GM12878 (cell line): ENCODE measurements around the gene AMDHD2. TPM values are rescaled to one million over a fixed set of nuclear protein-coding genes. Genes with fewer than 3 reads are reported as not detected.
"Not testable (repeated sequence)": the region's sequence is repeated elsewhere in the genome, so short reads cannot be mapped to it uniquely, and the experiment has no call there.

Source experiments
- ATAC-seq: fragments of 200-7000 bp; cut with Tn5 transposase; 3 replicates; pipeline ENCODE4 v1.9.1; 2020; ENCODE audit warnings: mild to moderate bottlenecking, moderate library complexity
- BruUV-seq: library from RNA; stranded (reverse); fragments of 400-500 nt; replicated peaks from 2 replicates; lab custom pipeline; 2021; lab: Mats Ljungman, UMichigan
- CTCF ChIA-PET: fragments of 300-600 bp; sonication (Branson Sonifier 250); formaldehyde crosslinking; extraction: SDS; loops from one replicate; lab custom pipeline; 2021; ENCODE audit warnings: inconsistent platforms; lab: Yijun Ruan, JAX
- POLR2A ChIA-PET: fragments of 350-600 bp; formaldehyde crosslinking; extraction: SDS; loops from one replicate; lab custom pipeline; 2021; ENCODE audit warnings: inconsistent platforms; lab: Charles Lee
- RAD21 ChIA-PET: fragments of 300-600 bp; sonication (Branson Sonifier 250); formaldehyde crosslinking; loops from one replicate; lab custom pipeline; 2023; ENCODE audit warnings: antibody characterized with exemption; ENCODE audit not compliant: unreplicated experiment; lab: Charles Lee
- SMC1A ChIA-PET: fragments of 300-600 bp; sonication (Branson Sonifier 250); formaldehyde crosslinking; loops from one replicate; lab custom pipeline; 2023; ENCODE audit not compliant: unreplicated experiment, uncharacterized antibody; lab: Charles Lee
- DNase-seq: peaks from one replicate; pipeline ENCODE4 v3.0.0-alpha.2; 2011; ENCODE audit warnings: low read depth, low spot score
- FAIRE-seq: peaks from 3 replicates; lab custom pipeline; 2011; peaks lifted over from hg19 to GRCh38; lab: Jason Lieb, UNC
- H2AFZ ChIP-seq: 2 replicates; pipeline ENCODE4 v1.6.0; 2011; ENCODE audit warnings: low read depth, low read length, control low read depth; ENCODE audit not compliant: control insufficient read depth
- H3K27ac ChIP-seq: 2 replicates; pipeline ENCODE4 v1.5.1; 2011; ENCODE audit warnings: control low read depth; ENCODE audit not compliant: control insufficient read depth, insufficient read depth
- H3K27me3 ChIP-seq, 2 experiments: replicated peaks in 1 of 2; 2 replicates each; pipeline versions ENCODE4 v1.6.0 to v1.6.1; 2011; ENCODE audit warnings: low read length in 1 of 2; ENCODE audit not compliant: control insufficient read depth in 2 of 2, insufficient read depth in 2 of 2
- H3K36me3 ChIP-seq, 2 experiments: 2 replicates each; pipeline ENCODE4 v1.5.1; 2011; ENCODE audit warnings: low read length in 1 of 2; ENCODE audit not compliant: control insufficient read depth in 2 of 2, insufficient read depth in 2 of 2
- H3K4me1 ChIP-seq: 2 replicates; pipeline ENCODE4 v1.6.1; 2011; ENCODE audit warnings: mild to moderate bottlenecking, low read length, moderate library complexity, mixed read lengths; ENCODE audit not compliant: control insufficient read depth, insufficient read depth
- H3K4me2 ChIP-seq: 2 replicates; pipeline ENCODE4 v1.6.0; 2011; ENCODE audit warnings: control low read depth; ENCODE audit not compliant: control insufficient read depth, insufficient read depth
- H3K4me3 ChIP-seq: fragments of 200-600 bp; sonication (generic); 2 replicates; pipeline ENCODE4 v1.5.1; 2016
- H3K79me2 ChIP-seq: 2 replicates; pipeline ENCODE4 v1.6.0; 2011; ENCODE audit warnings: low read length; ENCODE audit not compliant: control insufficient read depth, insufficient read depth
- H3K9ac ChIP-seq: 2 replicates; pipeline ENCODE4 v1.8.0; 2011; ENCODE audit warnings: low read length, control low read depth, mixed read lengths; ENCODE audit not compliant: control insufficient read depth, insufficient read depth
- H3K9me3 ChIP-seq: replicated peaks from 3 replicates; pipeline ENCODE4 v1.5.1; 2011; ENCODE audit warnings: mild to moderate bottlenecking, low read length; ENCODE audit not compliant: control insufficient read depth, insufficient read depth
- H4K20me1 ChIP-seq: 2 replicates; pipeline ENCODE4 v1.6.0; 2011; ENCODE audit not compliant: control insufficient read depth, insufficient read depth
- BHLHE40 ChIP-seq, 2 experiments: fragments of 450-650 bp in 1 of 2; IDR thresholded peaks; 2 replicates each; pipeline ENCODE4 v1.6.1; 2011 to 2017; ENCODE audit warnings: low read depth in 2 of 2, borderline replicate concordance in 1 of 2, improper control_type of control experiment in 1 of 2, low read length in 1 of 2, mild to moderate bottlenecking in 1 of 2
- IKZF2 ChIP-seq, 2 experiments: fragments of 450-650 bp; IDR thresholded peaks; 2 replicates each; pipeline ENCODE4 v1.6.1; 2017; ENCODE audit warnings: mild to moderate bottlenecking in 2 of 2, moderate library complexity in 2 of 2
- JUNB ChIP-seq: IDR thresholded peaks from 2 replicates; pipeline ENCODE4 v1.6.1; 2016; ENCODE audit warnings: antibody characterized with exemption, mild to moderate bottlenecking
- JUND ChIP-seq: IDR thresholded peaks from 2 replicates; pipeline ENCODE4 v1.6.1; 2012; ENCODE audit warnings: low read depth, mild to moderate bottlenecking, low read length, improper control_type of control experiment, moderate library complexity
- MEF2B ChIP-seq: fragments of 450-650 bp; IDR thresholded peaks from 2 replicates; pipeline ENCODE4 v1.6.1; 2018; ENCODE audit warnings: mild to moderate bottlenecking, moderate library complexity; ENCODE audit not compliant: partially characterized antibody, poor library complexity, severe bottlenecking
- MTA3 ChIP-seq: IDR thresholded peaks from 2 replicates; pipeline ENCODE4 v1.6.1; 2012; ENCODE audit warnings: low read length, inconsistent platforms, borderline replicate concordance
- PML ChIP-seq: IDR thresholded peaks from 2 replicates; pipeline ENCODE4 v1.6.1; 2012; ENCODE audit warnings: low read length, inconsistent platforms
- RELA ChIP-seq: fragments of 450-650 bp; IDR thresholded peaks from 2 replicates; pipeline ENCODE4 v1.8.0; 2014; ENCODE audit warnings: borderline replicate concordance; ENCODE audit not compliant: partially characterized antibody
- YY1 ChIP-seq: IDR thresholded peaks from 2 replicates; pipeline ENCODE4 v1.6.1; 2011; ENCODE audit warnings: low read depth, mild to moderate bottlenecking, low read length
- ZNF384 ChIP-seq: IDR thresholded peaks from 2 replicates; pipeline ENCODE4 v1.6.1; 2012; ENCODE audit warnings: low read depth, mild to moderate bottlenecking, low read length, improper control_type of control experiment, borderline replicate concordance
- WGBS: methylation state at CpG from one replicate; pipeline ENCODE4 v1.1.6; 2016; ENCODE audit warnings: low lambda C conversion rate; ENCODE audit not compliant: insufficient replicate concordance, insufficient coverage; ENCODE audit errors: missing lambda C conversion rate; 5-methylcytosine and 5-hydroxymethylcytosine counted together
- in situ Hi-C: fragments of 300-500 bp; cut with MboI; formaldehyde crosslinking; loops from 9 replicates; pipeline ENCODE4 v1.14.3; 2018; ENCODE audit warnings: mixed read lengths
- intact Hi-C: fragments of 100-400 bp; cut with micrococcal nuclease; formaldehyde crosslinking; loops from one replicate; pipeline ENCODE4 v1.14.2; 2022; ENCODE audit not compliant: unreplicated experiment
- polyA plus RNA-seq, 11 experiments: library from polyadenylated mRNA; depleted of rRNA in 4 of 11; unstranded in 6 of 11; stranded (reverse) in 5 of 11; fragments of >200 nt; fragmentation: Nextera tagmentation in 4 of 11; fragmentation: Illumina TruSeq in 1 of 11; extraction: Ambion mirVana in 4 of 11; extraction: Trizol in 1 of 11; gene quantifications; 1 replicate in 1 of 11; 2 replicates in 10 of 11; pipeline versions ENCODE4 v1.2.1 to v1.2.3, GENCODE V29; 2011 to 2016; ENCODE audit warnings: inconsistent platforms in 2 of 11, missing spikeins in 2 of 11, low read depth in 1 of 11
- total RNA-seq, 4 experiments: library from RNA; depleted of rRNA in 3 of 4; stranded (reverse); fragments of >200 nt in 3 of 4; fragmentation: Illumina TruSeq in 1 of 4; extraction: Trizol in 1 of 4; gene quantifications; 2 replicates each; pipeline versions ENCODE4 v1.2.1 to v1.2.3, GENCODE V29; 2013 to 2021

AMDHD2 gene
- total and polyA plus RNA-seq, 10 of the 15 experiments (the other 5 are each of a cell fraction or from before 2014, with no cell fraction given) = 0.60 to 41.8 (median 24.3) TPM; not detected in 1

GRCh38 chr16:2532494-2533141 lies 12.4 kb downstream of the AMDHD2 start (continued):
- TF ChIP-seq MTA3 (peak; percentile 48; the same call in 1 of the 2 replicates), PML (no peak), JUND (no peak), RELA (peak; percentile 6)

GRCh38 chr16:2533142-2533755 lies 13.1 kb downstream of the AMDHD2 start:
- intact Hi-C loops = loop anchor here (10.0 kb wide), 1 partner anchor 152 kb away; the partner anchor contains the start of gene KCTD5
- Histone ChIP-seq H2AFZ (0 out of 2 replicates have a peak overlapping the region, but pooled peaks have one; percentile 82), H3K9ac (peak overlapping the region; percentile 85), H3K4me3 (peak overlapping the region; percentile 95), H3K4me2 (peak overlapping the region; percentile 100), H3K27ac (peak overlapping the region; percentile 89), H3K4me1 (peaks cover 13% of the 10 kb centered on the region)
- H3K79me2 ChIP-seq, H3K36me3 ChIP-seq, DNase-seq, in situ Hi-C loops, ATAC-seq, H3K27me3 ChIP-seq, BruUV-seq, H3K9me3 ChIP-seq, FAIRE-seq, H4K20me1 ChIP-seq, SMC1A ChIA-PET: not testable (repeated sequence)
- ChIA-PET RAD21 (interaction anchor here (0.6 to 1.3 kb wide), 2 partner anchors 26 to 1769 kb away, joined by 3 to 6 read pairs; no protein-coding TSS in a partner anchor), CTCF (interaction anchor here (1.0 to 1.7 kb wide), 2 partner anchors 23 to 282 kb away, joined by 3 to 4 read pairs; partner anchors contain the start of gene ECI1), POLR2A (interaction anchor here (0.8 to 1.6 kb wide), 3 partner anchors 18 to 378 kb away, joined by 3 to 8 read pairs (median 5); partner anchors contain the start of genes ECI1 and TRAF7)
- TF ChIP-seq YY1 (0 out of 2 replicates have a peak, but pooled peaks have one; percentile 6), ZNF384 (peak; percentile 75), BHLHE40 (IDR thresholded peaks at IDR 0.05; ENCODE audit: borderline replicate concordance in 1 of 2, low read depth in 2 of 2, low read length in 1 of 2) (peak in 1 of 2 experiments; percentile 38; a peak in 1 of 4 replicates), IKZF2 (IDR thresholded peaks at IDR 0.05) (0 out of 4 replicates have a peak, but pooled peaks of 1 of the 2 experiments have one; percentile 16), MEF2B (peak; percentile 4), JUNB (0 out of 2 replicates have a peak, but pooled peaks have one; percentile 1)
- WGBS = 14% methylated on average over 14 of the region's 16 CpGs
